NOMO-1 (cell line): ENCODE results near the gene SLIT1.

Experiments used
- DNase-seq, 2 experiments: peaks; one replicate each; lab custom pipeline; 2025; ENCODE audit not compliant: unreplicated experiment in 2 of 2; lab: John Stamatoyannopoulos, UW

SLIT1 gene

GRCh38 chr10:96987842-96988175, 197.9 kb downstream of the SLIT1 start:
- DNase-seq, result no peak

- DNase-seq, result no peak
These were observed 198.5 kb downstream of the SLIT1 start for GRCh38 chr10:96987141-96987841.

- DNase-seq, result no peak
These were observed 199.4 kb downstream of the SLIT1 start for GRCh38 chr10:96986200-96986856.

- DNase-seq, result no peak
These were observed 201.1 kb downstream of the SLIT1 start for GRCh38 chr10:96984541-96985131.

- no peak for DNase-seq
These were observed 203.4 kb downstream of the SLIT1 start for GRCh38 chr10:96982149-96982930.

GRCh38 chr10:96978621-96979154, 207.1 kb downstream of the SLIT1 start:
- no peak for DNase-seq

GRCh38 chr10:96975136-96975535, 210.6 kb downstream of the SLIT1 start:
- DNase-seq, result no peak

GRCh38 chr10:96973809-96974747, 211.7 kb downstream of the SLIT1 start:
- DNase-seq, result peak in 1 of 2 experiments; percentile 7

GRCh38 chr10:96972264-96972663, 213.5 kb downstream of the SLIT1 start:
- DNase-seq, result no peak

- no peak for DNase-seq
These were observed 214.4 kb downstream of the SLIT1 start for GRCh38 chr10:96971324-96971723.

- DNase-seq, result no peak
These were observed 216.9 kb downstream of the SLIT1 start for GRCh38 chr10:96968682-96969423.

GRCh38 chr10:96967847-96968246, 217.9 kb downstream of the SLIT1 start:
- DNase-seq, result no peak

GRCh38 chr10:96964131-96964530, 221.6 kb downstream of the SLIT1 start:
- no peak for DNase-seq

GRCh38 chr10:96960872-96961271, 224.9 kb downstream of the SLIT1 start:
- no peak for DNase-seq

- no peak for DNase-seq
These were observed 226.0 kb downstream of the SLIT1 start for GRCh38 chr10:96959733-96960132.

- DNase-seq, result no peak
These were observed 227.7 kb downstream of the SLIT1 start for GRCh38 chr10:96958071-96958470.

- no peak for DNase-seq
These were observed 230.0 kb downstream of the SLIT1 start for GRCh38 chr10:96955794-96956193.

- no peak for DNase-seq
These were observed 233.8 kb downstream of the SLIT1 start for GRCh38 chr10:96951954-96952353.

- DNase-seq, result no peak
These were observed 236.6 kb downstream of the SLIT1 start for GRCh38 chr10:96949039-96949683.
